Mammary epithelial cell (primary cell): Measurements from ENCODE around the gene ZNF121.

Experiments used
- CTCF ChIP-seq, 2 donors: IDR thresholded peaks in 1 of 2; conservative IDR thresholded peaks in 1 of 2; 2 replicates each; pipeline ENCODE4 v1.5.1; 2011 to 2012; ENCODE audit warnings: inconsistent platforms in 2 of 2, low read length in 2 of 2, mild to moderate bottlenecking in 2 of 2, control low read depth in 1 of 2, low read depth in 1 of 2; ENCODE audit not compliant: insufficient read depth in 1 of 2; ENCODE audit errors: extremely low read depth in 1 of 2
- EZH2 ChIP-seq: IDR thresholded peaks from 2 replicates; pipeline ENCODE4 v1.6.1; 2012; ENCODE audit warnings: low read length, inconsistent platforms, borderline replicate concordance

- TF ChIP-seq EZH2, result no peak
- TF ChIP-seq CTCF (conservative IDR thresholded peaks at IDR 0.05 in 1 of 2, IDR thresholded peaks at IDR 0.05 in 1 of 2; ENCODE audit: extremely low read depth in 1 of 2, insufficient read depth in 1 of 2, low read depth in 1 of 2, low read length in 2 of 2), result no peak
Measured at GRCh38 chr19:9535934-9536333, 48.4 kb downstream of the ZNF121 start.
